HEK293 (cell line): ENCODE measurements around the gene ZNF462.

ENCODE experiments used
- CTCF ChIA-PET: fragments of 350-600 bp; formaldehyde crosslinking; extraction: SDS; loops from one replicate; lab custom pipeline; 2021; ENCODE audit warnings: antibody characterized with exemption; lab: Yijun Ruan, JAX
- POLR2A ChIA-PET: fragments of 300-600 bp; formaldehyde crosslinking; extraction: SDS; loops from one replicate; lab custom pipeline; 2020; ENCODE audit warnings: antibody characterized with exemption, inconsistent platforms; lab: Yijun Ruan, JAX
- H3K27ac ChIP-seq: fragments of 200-500 bp; sonication (Bioruptor generic); 2 replicates; pipeline ENCODE4 v1.5.1; 2014; ENCODE audit warnings: low read depth, low read length, control low read depth, inconsistent platforms; ENCODE audit errors: extremely low read depth
- H3K36me3 ChIP-seq, 2 experiments: fragments of 200-500 bp in 1 of 2; sonication (Bioruptor generic) in 1 of 2; 1 replicate in 1 of 2; 2 replicates in 1 of 2; pipeline ENCODE4 v1.5.1; 2014 to 2017; ENCODE audit warnings: inconsistent platforms in 2 of 2, low read length in 2 of 2; ENCODE audit not compliant: control insufficient read depth in 2 of 2, insufficient read depth in 1 of 2
- H3K4me1 ChIP-seq: fragments of 200-500 bp; sonication (Bioruptor generic); 2 replicates; pipeline ENCODE4 v1.5.1; 2014; ENCODE audit warnings: mild to moderate bottlenecking, low read length, inconsistent platforms; ENCODE audit not compliant: control insufficient read depth, insufficient read depth
- H3K4me3 ChIP-seq: 2 replicates; pipeline ENCODE4 v1.5.1; 2011; ENCODE audit warnings: low read depth, mild to moderate bottlenecking, control low read depth, low read length, moderate library complexity
- H3K9me3 ChIP-seq: fragments of 200-500 bp; sonication (Bioruptor generic); 2 replicates; pipeline ENCODE4 v1.5.1; 2014; ENCODE audit warnings: low read depth, low read length, inconsistent platforms; ENCODE audit not compliant: control insufficient read depth, insufficient read depth
- FEZF1 ChIP-seq: fragments of 450-650 bp; formaldehyde crosslinking; IDR thresholded peaks from 2 replicates; pipeline ENCODE4 v1.5.1; 2016; ENCODE audit warnings: missing biosample characterization, missing genetic modification characterization
- GLI2 ChIP-seq: fragments of 450-650 bp; formaldehyde crosslinking; IDR thresholded peaks from 2 replicates; pipeline ENCODE4; 2017; ENCODE audit warnings: missing biosample characterization, missing genetic modification characterization, low read depth, borderline replicate concordance
- HOXA7 ChIP-seq: sonication (generic); formaldehyde crosslinking; IDR thresholded peaks from 2 replicates; pipeline ENCODE4 v1.8.1; 2022; ENCODE audit warnings: missing genetic modification reagents, borderline replicate concordance
- MZF1 ChIP-seq: fragments of 450-650 bp; formaldehyde crosslinking; IDR thresholded peaks from 2 replicates; pipeline ENCODE4 v1.5.1; 2017; ENCODE audit warnings: missing biosample characterization, missing genetic modification characterization, borderline replicate concordance
- RBAK ChIP-seq: fragments of 450-650 bp; formaldehyde crosslinking; IDR thresholded peaks from 2 replicates; pipeline ENCODE4 v1.5.1; 2016; ENCODE audit warnings: missing biosample characterization, missing genetic modification characterization
- ZBTB1 ChIP-seq: fragments of 450-650 bp; formaldehyde crosslinking; IDR thresholded peaks from 2 replicates; pipeline ENCODE4 v1.5.1; 2016; ENCODE audit warnings: missing biosample characterization, missing genetic modification characterization
- ZBTB7A ChIP-seq: fragments of 450-650 bp; formaldehyde crosslinking; IDR thresholded peaks from 2 replicates; pipeline ENCODE4 v1.5.1; 2016; ENCODE audit warnings: low read depth, missing biosample characterization, missing genetic modification characterization
- ZNF157 ChIP-seq: fragments of 450-650 bp; formaldehyde crosslinking; IDR thresholded peaks from 2 replicates; pipeline ENCODE4 v1.5.1; 2016; ENCODE audit warnings: missing biosample characterization, missing genetic modification characterization
- ZNF16 ChIP-seq: fragments of 450-650 bp; formaldehyde crosslinking; IDR thresholded peaks from 2 replicates; pipeline ENCODE4 v1.5.1; 2016; ENCODE audit warnings: low read depth, missing biosample characterization, missing genetic modification characterization
- ZNF174 ChIP-seq: fragments of 450-650 bp; formaldehyde crosslinking; IDR thresholded peaks from 2 replicates; pipeline ENCODE4 v1.5.0; 2017; ENCODE audit warnings: missing biosample characterization, mild to moderate bottlenecking, missing genetic modification characterization
- ZNF202 ChIP-seq: fragments of 450-650 bp; formaldehyde crosslinking; IDR thresholded peaks from 2 replicates; pipeline ENCODE4 v1.5.1; 2016; ENCODE audit warnings: missing biosample characterization, missing genetic modification characterization, borderline replicate concordance
- ZNF214 ChIP-seq: fragments of 450-650 bp; formaldehyde crosslinking; IDR thresholded peaks from 2 replicates; pipeline ENCODE4 v1.5.1; 2017; ENCODE audit warnings: missing biosample characterization, mild to moderate bottlenecking, missing genetic modification characterization, borderline replicate concordance
- ZNF311 ChIP-seq: fragments of 450-650 bp; formaldehyde crosslinking; IDR thresholded peaks from 2 replicates; pipeline ENCODE4 v1.5.1; 2017; ENCODE audit warnings: missing biosample characterization, missing genetic modification characterization, borderline replicate concordance
- ZNF394 ChIP-seq: fragments of 450-650 bp; formaldehyde crosslinking; IDR thresholded peaks from 2 replicates; pipeline ENCODE4 v1.5.1; 2016; ENCODE audit warnings: missing biosample characterization, missing genetic modification characterization, mild to moderate bottlenecking, moderate library complexity, borderline replicate concordance
- ZNF433 ChIP-seq: fragments of 450-650 bp; formaldehyde crosslinking; IDR thresholded peaks from 2 replicates; pipeline ENCODE4 v1.5.1; 2016; ENCODE audit warnings: missing biosample characterization, missing genetic modification characterization, low read depth
- ZNF585B ChIP-seq: fragments of 450-650 bp; formaldehyde crosslinking; IDR thresholded peaks from 2 replicates; pipeline ENCODE4 v1.5.1; 2016; ENCODE audit warnings: missing biosample characterization, missing genetic modification characterization
- ZNF596 ChIP-seq: fragments of 450-650 bp; IDR thresholded peaks from 2 replicates; pipeline ENCODE4 v1.5.0; 2018; ENCODE audit warnings: missing biosample characterization, mild to moderate bottlenecking, missing genetic modification characterization, moderate library complexity
- ZNF600 ChIP-seq: fragments of 450-650 bp; formaldehyde crosslinking; IDR thresholded peaks from 2 replicates; pipeline ENCODE4 v1.5.1; 2016; ENCODE audit warnings: missing biosample characterization, missing genetic modification characterization
- ZNF610 ChIP-seq: fragments of 450-650 bp; formaldehyde crosslinking; IDR thresholded peaks from 2 replicates; pipeline ENCODE4 v1.5.1; 2016; ENCODE audit warnings: missing biosample characterization, missing genetic modification characterization, borderline replicate concordance
- ZNF76 ChIP-seq: fragments of 450-650 bp; formaldehyde crosslinking; IDR thresholded peaks from 2 replicates; pipeline ENCODE4; 2016; ENCODE audit warnings: low read depth, missing biosample characterization, missing genetic modification characterization, borderline replicate concordance
- ZNF830 ChIP-seq: fragments of 450-650 bp; IDR thresholded peaks from 2 replicates; pipeline ENCODE4 v1.5.0; 2018; ENCODE audit warnings: missing biosample characterization, missing genetic modification characterization, low read depth, mild to moderate bottlenecking, moderate library complexity
- ZSCAN16 ChIP-seq: fragments of 450-650 bp; formaldehyde crosslinking; IDR thresholded peaks from 2 replicates; pipeline ENCODE4 v1.5.1; 2016; ENCODE audit warnings: missing biosample characterization, missing genetic modification characterization
- TF ChIP-seq, protein P1 (sequence below): fragments of 450-650 bp; formaldehyde crosslinking; IDR thresholded peaks from 2 replicates; pipeline ENCODE4 v1.5.1; 2016; ENCODE audit warnings: missing biosample characterization, missing genetic modification characterization
- TF ChIP-seq, protein P2 (sequence below): fragments of 450-650 bp; formaldehyde crosslinking; IDR thresholded peaks from 2 replicates; pipeline ENCODE4 v1.5.1; 2016; ENCODE audit warnings: missing biosample characterization, missing genetic modification characterization
- TF ChIP-seq, protein P3 (sequence below): fragments of 450-650 bp; formaldehyde crosslinking; IDR thresholded peaks from 2 replicates; pipeline ENCODE4; 2016; ENCODE audit warnings: missing biosample characterization, missing genetic modification characterization
- TF ChIP-seq, protein P4 (sequence below): fragments of 450-650 bp; formaldehyde crosslinking; IDR thresholded peaks from 2 replicates; pipeline ENCODE4 v1.5.1; 2016; ENCODE audit warnings: missing biosample characterization, missing genetic modification characterization
- TF ChIP-seq, protein P5 (sequence below): fragments of 450-650 bp; formaldehyde crosslinking; IDR thresholded peaks from 2 replicates; pipeline ENCODE4 v1.5.1; 2017; ENCODE audit warnings: missing biosample characterization, missing genetic modification characterization

ZNF462 gene

DNA sequence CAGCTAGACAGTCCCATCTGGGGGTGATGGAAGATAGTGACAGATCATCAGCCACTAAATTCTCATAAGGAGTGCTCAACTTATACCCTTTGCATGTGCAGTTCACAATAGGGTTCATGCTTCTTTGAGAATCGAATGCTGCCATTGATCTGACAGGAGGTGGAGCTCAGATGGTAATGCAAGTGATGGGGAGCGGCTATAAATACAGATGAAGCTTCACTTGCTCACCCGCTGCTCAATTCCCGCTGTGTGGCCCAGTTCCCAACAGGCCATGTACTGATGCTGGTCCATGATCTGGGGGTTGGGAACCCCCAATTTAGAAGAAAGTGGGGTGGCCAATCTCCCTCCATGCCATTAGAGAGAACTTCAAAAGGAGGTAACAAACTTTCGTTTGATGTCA lies 44.9 kb upstream of the ZNF462 start:
- Histone ChIP-seq H3K4me1 (no peaks in the 10 kb centered on the region), H3K4me3 (no peak overlapping the region), H3K36me3 (no peaks in the 10 kb centered on the region), H3K9me3 (no peaks in the 10 kb centered on the region), H3K27ac (no peak overlapping the region)
- TF ChIP-seq ZNF610 = peak; percentile 94
- TF ChIP-seq, protein P1, sequence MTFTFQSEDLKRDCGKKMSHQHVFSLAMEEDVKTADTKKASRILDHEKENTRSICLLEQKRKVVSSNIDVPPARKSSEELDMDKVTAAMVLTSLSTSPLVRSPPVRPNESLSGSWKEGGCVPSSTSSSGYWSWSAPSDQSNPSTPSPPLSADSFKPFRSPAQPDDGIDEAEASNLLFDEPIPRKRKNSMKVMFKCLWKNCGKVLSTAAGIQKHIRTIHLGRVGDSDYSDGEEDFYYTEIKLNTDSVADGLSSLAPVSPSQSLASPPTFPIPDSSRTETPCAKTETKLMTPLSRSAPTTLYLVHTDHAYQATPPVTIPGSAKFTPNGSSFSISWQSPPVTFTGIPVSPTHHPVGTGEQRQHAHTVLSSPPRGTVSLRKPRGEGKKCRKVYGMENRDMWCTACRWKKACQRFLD (tag by site-specific recombination) = no peak
- CTCF ChIA-PET = no interaction called here
- POLR2A ChIA-PET = no interaction called here

DNA sequence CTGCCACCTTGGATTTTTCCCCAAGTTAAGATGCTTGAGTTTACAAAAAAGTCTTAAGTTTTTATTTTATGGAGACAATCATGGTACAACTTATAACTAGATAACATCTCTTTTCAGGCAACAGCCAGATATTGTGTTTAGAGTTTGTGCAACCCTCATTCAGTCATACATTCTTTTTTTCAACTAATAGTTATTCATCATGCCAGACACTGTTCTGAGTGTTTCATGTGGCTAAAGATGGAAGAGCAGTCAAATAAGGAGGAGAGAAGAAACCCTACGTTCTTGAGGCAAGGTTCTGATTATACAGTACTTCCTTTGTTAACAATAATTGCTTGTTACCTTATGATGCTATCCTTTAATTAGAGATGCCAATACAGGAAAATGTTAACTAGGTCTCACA lies 42.1 kb upstream of the ZNF462 start:
- CTCF ChIA-PET = no interaction called here
- Histone ChIP-seq H3K36me3 (no peaks in the 10 kb centered on the region), H3K4me3 (no peak overlapping the region), H3K9me3 (no peaks in the 10 kb centered on the region), H3K27ac (no peak overlapping the region), H3K4me1 (no peaks in the 10 kb centered on the region)
- POLR2A ChIA-PET = no interaction called here
- TF ChIP-seq FEZF1 (tag by site-specific recombination) (no peak), ZNF596 (no peak), ZNF202 (tag by site-specific recombination) (no peak), ZNF600 (no peak), MZF1 (tag by site-specific recombination) (no peak), ZNF174 (tag by site-specific recombination) (no peak), ZNF311 (no peak)

DNA sequence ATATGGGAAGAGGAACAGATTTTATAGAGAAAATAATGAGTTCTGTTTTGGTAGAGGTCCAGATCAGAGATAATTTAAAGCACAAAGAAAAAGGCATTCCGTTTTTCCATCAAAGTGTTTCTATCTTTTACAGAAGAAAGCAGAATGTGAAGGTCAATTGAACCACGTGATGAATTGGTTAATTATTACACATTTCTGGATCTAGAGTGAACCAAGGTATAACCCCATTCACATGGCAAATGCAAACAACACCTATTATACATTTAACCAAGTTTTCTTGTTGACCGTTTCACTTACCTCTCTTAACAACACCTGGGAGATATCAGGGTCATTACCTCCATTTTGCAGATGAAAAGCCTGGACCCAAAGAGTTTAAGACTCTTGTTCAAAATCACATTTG lies 34.9 kb upstream of the ZNF462 start:
- Histone ChIP-seq H3K36me3 (no peaks in the 10 kb centered on the region), H3K27ac (no peak overlapping the region), H3K9me3 (no peaks in the 10 kb centered on the region), H3K4me3 (no peak overlapping the region), H3K4me1 (no peaks in the 10 kb centered on the region)
- no peak for TF ChIP-seq ZNF76 (tag by site-specific recombination)
- no peak for TF ChIP-seq ZNF585B (tag by site-specific recombination)
- TF ChIP-seq, protein P2, sequence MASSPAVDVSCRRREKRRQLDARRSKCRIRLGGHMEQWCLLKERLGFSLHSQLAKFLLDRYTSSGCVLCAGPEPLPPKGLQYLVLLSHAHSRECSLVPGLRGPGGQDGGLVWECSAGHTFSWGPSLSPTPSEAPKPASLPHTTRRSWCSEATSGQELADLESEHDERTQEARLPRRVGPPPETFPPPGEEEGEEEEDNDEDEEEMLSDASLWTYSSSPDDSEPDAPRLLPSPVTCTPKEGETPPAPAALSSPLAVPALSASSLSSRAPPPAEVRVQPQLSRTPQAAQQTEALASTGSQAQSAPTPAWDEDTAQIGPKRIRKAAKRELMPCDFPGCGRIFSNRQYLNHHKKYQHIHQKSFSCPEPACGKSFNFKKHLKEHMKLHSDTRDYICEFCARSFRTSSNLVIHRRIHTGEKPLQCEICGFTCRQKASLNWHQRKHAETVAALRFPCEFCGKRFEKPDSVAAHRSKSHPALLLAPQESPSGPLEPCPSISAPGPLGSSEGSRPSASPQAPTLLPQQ (tag by site-specific recombination) = no peak
- TF ChIP-seq ZNF394 (tag by site-specific recombination) = no peak
- no peak for TF ChIP-seq ZNF157 (tag by site-specific recombination)
- TF ChIP-seq ZNF830 (tag by site-specific recombination) = no peak
- no peak for TF ChIP-seq HOXA7
- no peak for TF ChIP-seq ZNF433 (tag by site-specific recombination)
- TF ChIP-seq ZBTB7A (tag by site-specific recombination) = no peak
- TF ChIP-seq, protein P3, sequence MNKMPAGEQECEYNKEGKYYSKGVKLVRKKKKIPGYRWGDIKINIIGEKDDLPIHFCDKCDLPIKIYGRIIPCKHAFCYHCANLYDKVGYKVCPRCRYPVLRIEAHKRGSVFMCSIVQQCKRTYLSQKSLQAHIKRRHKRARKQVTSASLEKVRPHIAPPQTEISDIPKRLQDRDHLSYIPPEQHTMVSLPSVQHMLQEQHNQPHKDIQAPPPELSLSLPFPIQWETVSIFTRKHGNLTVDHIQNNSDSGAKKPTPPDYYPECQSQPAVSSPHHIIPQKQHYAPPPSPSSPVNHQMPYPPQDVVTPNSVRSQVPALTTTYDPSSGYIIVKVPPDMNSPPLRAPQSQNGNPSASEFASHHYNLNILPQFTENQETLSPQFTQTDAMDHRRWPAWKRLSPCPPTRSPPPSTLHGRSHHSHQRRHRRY (tag by site-specific recombination) = no peak
- TF ChIP-seq, protein P4, sequence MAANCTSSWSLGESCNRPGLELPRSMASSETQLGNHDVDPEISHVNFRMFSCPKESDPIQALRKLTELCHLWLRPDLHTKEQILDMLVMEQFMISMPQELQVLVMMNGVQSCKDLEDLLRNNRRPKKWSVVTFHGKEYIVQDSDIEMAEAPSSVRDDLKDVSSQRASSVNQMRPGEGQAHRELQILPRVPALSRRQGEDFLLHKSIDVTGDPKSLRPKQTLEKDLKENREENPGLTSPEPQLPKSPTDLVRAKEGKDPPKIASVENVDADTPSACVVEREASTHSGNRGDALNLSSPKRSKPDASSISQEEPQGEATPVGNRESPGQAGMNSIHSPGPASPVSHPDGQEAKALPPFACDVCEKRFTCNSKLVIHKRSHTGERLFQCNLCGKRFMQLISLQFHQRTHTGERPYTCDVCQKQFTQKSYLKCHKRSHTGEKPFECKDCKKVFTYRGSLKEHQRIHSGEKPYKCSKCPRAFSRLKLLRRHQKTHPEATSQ (tag by site-specific recombination) = no peak
- TF ChIP-seq ZNF16 = no peak
- TF ChIP-seq ZSCAN16 (tag by site-specific recombination) = no peak
- TF ChIP-seq, protein P5, sequence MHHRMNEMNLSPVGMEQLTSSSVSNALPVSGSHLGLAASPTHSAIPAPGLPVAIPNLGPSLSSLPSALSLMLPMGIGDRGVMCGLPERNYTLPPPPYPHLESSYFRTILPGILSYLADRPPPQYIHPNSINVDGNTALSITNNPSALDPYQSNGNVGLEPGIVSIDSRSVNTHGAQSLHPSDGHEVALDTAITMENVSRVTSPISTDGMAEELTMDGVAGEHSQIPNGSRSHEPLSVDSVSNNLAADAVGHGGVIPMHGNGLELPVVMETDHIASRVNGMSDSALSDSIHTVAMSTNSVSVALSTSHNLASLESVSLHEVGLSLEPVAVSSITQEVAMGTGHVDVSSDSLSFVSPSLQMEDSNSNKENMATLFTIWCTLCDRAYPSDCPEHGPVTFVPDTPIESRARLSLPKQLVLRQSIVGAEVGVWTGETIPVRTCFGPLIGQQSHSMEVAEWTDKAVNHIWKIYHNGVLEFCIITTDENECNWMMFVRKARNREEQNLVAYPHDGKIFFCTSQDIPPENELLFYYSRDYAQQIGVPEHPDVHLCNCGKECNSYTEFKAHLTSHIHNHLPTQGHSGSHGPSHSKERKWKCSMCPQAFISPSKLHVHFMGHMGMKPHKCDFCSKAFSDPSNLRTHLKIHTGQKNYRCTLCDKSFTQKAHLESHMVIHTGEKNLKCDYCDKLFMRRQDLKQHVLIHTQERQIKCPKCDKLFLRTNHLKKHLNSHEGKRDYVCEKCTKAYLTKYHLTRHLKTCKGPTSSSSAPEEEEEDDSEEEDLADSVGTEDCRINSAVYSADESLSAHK (tag by site-specific recombination) = no peak
- no peak for TF ChIP-seq RBAK (tag by site-specific recombination)
- TF ChIP-seq ZNF214 (tag by site-specific recombination) = no peak
- no peak for TF ChIP-seq GLI2
- TF ChIP-seq ZBTB1 (tag by site-specific recombination) = no peak
- CTCF ChIA-PET = no interaction called here
- POLR2A ChIA-PET = no interaction called here
